Measurements from ENCODE around the gene PTPRA. TPM values are rescaled to one million over a fixed set of nuclear protein-coding genes. Genes with fewer than 3 reads are reported as not detected.

Gene PTPRA
- total RNA-seq, 1 donor from 2014 or later: 59.9 TPM

GRCh38 chr20:2865630-2866029 is 7.7 kb upstream of the PTPRA start:
- peaks cover 7% of the 10 kb centered on the region for H3K27me3 Mint-ChIP-seq (ENCODE audit: unreplicated experiment)
- peaks cover 6% of the 10 kb centered on the region for H3K36me3 Mint-ChIP-seq (ENCODE audit: low read depth, unreplicated experiment)
- peak overlapping the region; percentile 9 for H3K4me3 Mint-ChIP-seq (ENCODE audit: unreplicated experiment)
- no peak for TF ChIP-seq CTCF (IDR thresholded peaks at IDR 0.05; ENCODE audit: unreplicated experiment)
- peak overlapping the region; percentile 12 for H3K27ac Mint-ChIP-seq (ENCODE audit: unreplicated experiment)
- H3K9me3 Mint-ChIP-seq (ENCODE audit: unreplicated experiment): no peaks in the 10 kb centered on the region
- DNase-seq (ENCODE audit: low spot score): no peak
- peaks cover 7% of the 10 kb centered on the region for H3K4me1 Mint-ChIP-seq (ENCODE audit: unreplicated experiment)

DNA sequence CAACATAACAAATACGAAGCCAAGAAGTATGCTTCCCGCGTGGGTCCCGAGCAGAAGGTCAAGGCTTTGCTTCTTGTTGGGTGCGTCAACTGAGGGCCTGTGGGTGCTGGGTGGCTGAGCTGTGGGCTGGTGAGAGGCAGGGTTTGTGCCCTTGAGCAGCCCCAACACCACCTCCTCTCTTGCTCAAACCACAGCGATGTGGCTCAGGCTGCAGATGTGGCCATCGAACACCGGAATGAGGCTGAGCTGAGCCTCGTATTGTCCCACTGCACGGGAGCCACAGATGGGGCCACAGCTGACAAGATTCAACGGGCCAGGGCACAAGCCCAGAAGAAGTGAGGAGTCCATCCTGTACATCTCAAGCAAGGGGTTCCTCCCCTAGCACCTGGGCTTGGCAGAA is 7.0 kb upstream of the PTPRA start:
- Mint-ChIP-seq H3K9me3 (ENCODE audit: unreplicated experiment) (no peaks in the 10 kb centered on the region), H3K27me3 (ENCODE audit: unreplicated experiment) (peaks cover 5% of the 10 kb centered on the region), H3K4me1 (ENCODE audit: unreplicated experiment) (peaks cover 13% of the 10 kb centered on the region), H3K36me3 (ENCODE audit: low read depth, unreplicated experiment) (peaks cover 2% of the 10 kb centered on the region), H3K4me3 (ENCODE audit: unreplicated experiment) (no peak overlapping the region), H3K27ac (ENCODE audit: unreplicated experiment) (no peak overlapping the region)
- no peak for DNase-seq (ENCODE audit: low spot score)
- no peak for TF ChIP-seq CTCF (IDR thresholded peaks at IDR 0.05; ENCODE audit: unreplicated experiment)

DNA sequence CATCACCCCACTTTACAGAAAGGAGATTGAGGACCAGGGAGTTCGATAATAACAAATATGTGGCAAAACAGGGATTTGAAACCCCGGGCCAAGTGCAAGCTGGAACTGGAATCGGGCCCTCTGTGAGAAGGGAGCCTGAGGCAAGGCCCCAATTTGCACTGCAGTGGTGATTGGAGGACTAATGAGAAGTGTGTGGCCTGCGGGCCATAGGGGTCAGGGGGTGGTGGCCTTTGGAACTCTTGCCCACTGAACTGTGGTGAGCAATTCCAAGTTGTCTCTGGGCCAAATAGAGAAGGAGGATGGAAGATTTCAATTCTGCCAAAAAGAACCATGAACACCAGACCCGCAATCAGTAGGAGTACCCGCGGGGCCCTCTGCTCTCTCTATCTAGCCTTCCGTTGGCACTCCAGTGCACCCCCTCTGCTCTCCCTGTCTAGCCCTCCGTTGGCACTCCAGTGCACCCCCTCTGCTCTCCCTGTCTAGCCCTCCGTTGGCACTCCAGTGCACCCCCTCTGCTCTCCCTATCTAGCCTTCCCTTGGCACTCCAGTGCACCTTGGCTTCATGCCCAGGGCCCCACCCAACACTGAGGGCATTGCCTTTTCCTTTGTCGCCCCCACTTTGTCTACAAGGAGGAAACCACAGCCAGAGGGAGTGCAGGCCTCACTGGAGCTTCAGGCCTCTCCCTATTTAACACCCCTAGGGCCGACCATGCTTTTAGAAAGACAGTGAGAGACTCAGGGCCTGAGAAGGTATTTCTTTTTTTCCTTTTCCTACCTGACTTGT is 6.0 kb upstream of the PTPRA start:
- Mint-ChIP-seq H3K27me3 (ENCODE audit: unreplicated experiment) (peaks cover 5% of the 10 kb centered on the region), H3K4me1 (ENCODE audit: unreplicated experiment) (peaks cover 18% of the 10 kb centered on the region), H3K36me3 (ENCODE audit: low read depth, unreplicated experiment) (no peaks in the 10 kb centered on the region), H3K9me3 (ENCODE audit: unreplicated experiment) (no peaks in the 10 kb centered on the region), H3K4me3 (ENCODE audit: unreplicated experiment) (no peak overlapping the region), H3K27ac (ENCODE audit: unreplicated experiment) (no peak overlapping the region)
- DNase-seq (ENCODE audit: low spot score): no peak
- TF ChIP-seq CTCF (IDR thresholded peaks at IDR 0.05; ENCODE audit: unreplicated experiment): no peak

GRCh38 chr20:2869381-2869780 is 3.9 kb upstream of the PTPRA start:
- peaks cover 5% of the 10 kb centered on the region for H3K27me3 Mint-ChIP-seq (ENCODE audit: unreplicated experiment)
- H3K4me1 Mint-ChIP-seq (ENCODE audit: unreplicated experiment): peaks cover 20% of the 10 kb centered on the region
- H3K4me3 Mint-ChIP-seq (ENCODE audit: unreplicated experiment): no peak overlapping the region
- TF ChIP-seq CTCF (IDR thresholded peaks at IDR 0.05; ENCODE audit: unreplicated experiment): no peak
- H3K36me3 Mint-ChIP-seq (ENCODE audit: low read depth, unreplicated experiment): no peaks in the 10 kb centered on the region
- no peak for DNase-seq (ENCODE audit: low spot score)
- H3K27ac Mint-ChIP-seq (ENCODE audit: unreplicated experiment): no peak overlapping the region
- no peaks in the 10 kb centered on the region for H3K9me3 Mint-ChIP-seq (ENCODE audit: unreplicated experiment)

GRCh38 chr20:2871111-2871465 is 2.2 kb upstream of the PTPRA start:
- Mint-ChIP-seq H3K36me3 (ENCODE audit: low read depth, unreplicated experiment) (peaks cover 8% of the 10 kb centered on the region), H3K27ac (ENCODE audit: unreplicated experiment) (no peak overlapping the region), H3K4me3 (ENCODE audit: unreplicated experiment) (no peak overlapping the region), H3K9me3 (ENCODE audit: unreplicated experiment) (no peaks in the 10 kb centered on the region), H3K27me3 (ENCODE audit: unreplicated experiment) (peaks cover 4% of the 10 kb centered on the region), H3K4me1 (ENCODE audit: unreplicated experiment) (peaks cover 31% of the 10 kb centered on the region)
- TF ChIP-seq CTCF (IDR thresholded peaks at IDR 0.05; ENCODE audit: unreplicated experiment): no peak
- no peak for DNase-seq (ENCODE audit: low spot score)
